H1 (cell line): Measurements from ENCODE around the gene ZNF140. TPM values are rescaled to one million over a fixed set of nuclear protein-coding genes. Genes with fewer than 3 reads are reported as not detected.

Source experiments
- CTCF ChIA-PET: fragments of 300-600 bp; sonication (Branson Sonifier 250); formaldehyde crosslinking; loops from one replicate; lab custom pipeline; 2021; ENCODE audit not compliant: partially characterized antibody; lab: Charles Lee
- POLR2A ChIA-PET: fragments of 300-600 bp; sonication (Branson Sonifier 250); formaldehyde crosslinking; loops from one replicate; lab custom pipeline; 2021; ENCODE audit warnings: inconsistent platforms; ENCODE audit not compliant: partially characterized antibody; lab: Charles Lee
- DNase-seq, 2 experiments: peaks; one replicate each; pipeline versions ENCODE4 v3.0.0 to v3.0.0-alpha.2; 2010 to 2022; ENCODE audit warnings: low spot score in 2 of 2, low read depth in 1 of 2, mixed read lengths in 1 of 2
- FAIRE-seq: peaks from 2 replicates; lab custom pipeline; 2011; peaks lifted over from hg19 to GRCh38; lab: Jason Lieb, UNC
- H2AFZ ChIP-seq: 2 replicates; pipeline ENCODE4 v1.8.1; 2012; ENCODE audit warnings: low read length, inconsistent platforms
- H2AK5ac ChIP-seq: 2 replicates; pipeline ENCODE4 v1.6.1; 2013; ENCODE audit warnings: low read depth, low read length
- H2BK120ac ChIP-seq: replicated peaks from 2 replicates; pipeline ENCODE3; 2013; ENCODE audit warnings: low read depth, low read length, inconsistent platforms
- H2BK12ac ChIP-seq: 2 replicates; pipeline ENCODE4 v1.6.1; 2013; ENCODE audit warnings: low read depth, low read length
- H2BK15ac ChIP-seq: 2 replicates; pipeline ENCODE4 v1.6.1; 2013; ENCODE audit warnings: low read length
- H2BK20ac ChIP-seq: 2 replicates; pipeline ENCODE4 v1.6.1; 2013; ENCODE audit warnings: low read length
- H2BK5ac ChIP-seq: 2 replicates; pipeline ENCODE4 v1.6.1; 2013; ENCODE audit warnings: low read depth, low read length
- H3K14ac ChIP-seq: 2 replicates; pipeline ENCODE4 v1.6.1; 2013; ENCODE audit warnings: inconsistent platforms; ENCODE audit not compliant: insufficient read length
- H3K18ac ChIP-seq: 2 replicates; pipeline ENCODE4 v1.6.1; 2013; ENCODE audit warnings: low read length; ENCODE audit errors: extremely low read depth
- H3K23ac ChIP-seq: 2 replicates; pipeline ENCODE4 v1.6.1; 2013; ENCODE audit warnings: inconsistent platforms; ENCODE audit not compliant: insufficient read length
- H3K23me2 ChIP-seq: 2 replicates; pipeline ENCODE4 v1.6.1; 2013; ENCODE audit warnings: low read depth, low read length
- H3K27ac ChIP-seq: 2 replicates; pipeline ENCODE4 v1.6.1; 2011; ENCODE audit warnings: low read depth, low read length, inconsistent platforms
- H3K27me3 ChIP-seq, 4 experiments: replicated peaks in 1 of 4; 1 replicate in 1 of 4; 2 replicates in 3 of 4; pipeline versions ENCODE4 v1.6.1 to v1.8.1; 2011 to 2013; ENCODE audit warnings: low read length in 3 of 4, mild to moderate bottlenecking in 3 of 4, inconsistent platforms in 2 of 4, mixed read lengths in 2 of 4, moderate library complexity in 1 of 4; ENCODE audit not compliant: control insufficient read depth in 3 of 4, insufficient read depth in 3 of 4; ENCODE audit errors: extremely low read depth in 1 of 4
- H3K36me3 ChIP-seq, 4 experiments: 2 replicates each; pipeline versions ENCODE4 v1.6.1 to v1.8.1; 2011 to 2013; ENCODE audit warnings: mild to moderate bottlenecking in 4 of 4, low read length in 3 of 4, moderate library complexity in 2 of 4, control low read depth in 1 of 4, inconsistent platforms in 1 of 4; ENCODE audit not compliant: insufficient read depth in 4 of 4, control insufficient read depth in 2 of 4
- H3K4ac ChIP-seq: replicated peaks from 2 replicates; pipeline ENCODE3; 2013; ENCODE audit warnings: low read length, low read depth, mixed read lengths, inconsistent platforms; ENCODE audit not compliant: insufficient read length
- H3K4me1 ChIP-seq, 4 experiments: replicated peaks in 1 of 4; 1 replicate in 1 of 4; 2 replicates in 3 of 4; pipeline versions ENCODE4 v1.6.1 to v1.8.1; 2011 to 2013; ENCODE audit warnings: low read length in 3 of 4, inconsistent platforms in 2 of 4, mixed read lengths in 1 of 4; ENCODE audit not compliant: insufficient read depth in 4 of 4, control insufficient read depth in 3 of 4
- H3K4me2 ChIP-seq, 2 experiments: 2 replicates each; pipeline versions ENCODE4 v1.6.1 to v1.8.1; 2011 to 2013; ENCODE audit warnings: low read depth in 2 of 2, low read length in 2 of 2, control low read depth in 1 of 2, inconsistent platforms in 1 of 2, mild to moderate bottlenecking in 1 of 2; ENCODE audit not compliant: insufficient read depth in 1 of 2
- H3K4me3 ChIP-seq, 4 experiments: fragments of 200-600, 300-600 bp in 1 of 4; sonication (generic), shearing (Covaris generic), sonication (Bioruptor Twin) in 1 of 4; 2 replicates each; pipeline versions ENCODE4 v1.5.1 to v1.8.1; 2011 to 2016; ENCODE audit warnings: low read length in 4 of 4, low read depth in 3 of 4, control low read depth in 2 of 4, inconsistent platforms in 2 of 4, mild to moderate bottlenecking in 2 of 4, mixed read lengths in 1 of 4, moderate library complexity in 1 of 4; ENCODE audit not compliant: insufficient read depth in 2 of 4; ENCODE audit errors: extremely low read depth in 1 of 4
- H3K56ac ChIP-seq: replicated peaks from 2 replicates; pipeline ENCODE3; 2013; ENCODE audit warnings: low read depth, mild to moderate bottlenecking, mixed read lengths, low read length, inconsistent platforms; ENCODE audit not compliant: insufficient read length
- H3K79me1 ChIP-seq: 2 replicates; pipeline ENCODE4 v1.6.1; 2013; ENCODE audit warnings: low read depth, low read length, control low read depth
- H3K79me2 ChIP-seq, 2 experiments: 2 replicates each; pipeline versions ENCODE4 v1.6.1 to v1.8.1; 2012 to 2013; ENCODE audit warnings: low read length in 2 of 2, mild to moderate bottlenecking in 2 of 2, inconsistent platforms in 1 of 2; ENCODE audit not compliant: insufficient read depth in 2 of 2, control insufficient read depth in 1 of 2
- H3K9ac ChIP-seq, 4 experiments: replicated peaks in 1 of 4; 1 replicate in 1 of 4; 2 replicates in 3 of 4; pipeline versions ENCODE4 v1.6.1 to v1.8.1; 2011 to 2013; ENCODE audit warnings: low read depth in 3 of 4, low read length in 3 of 4, control low read depth in 2 of 4, mild to moderate bottlenecking in 2 of 4, moderate library complexity in 2 of 4, inconsistent platforms in 1 of 4; ENCODE audit errors: extremely low read depth in 1 of 4
- H3K9me3 ChIP-seq, 2 experiments: 2 replicates each; pipeline versions ENCODE4 v1.6.1 to v1.8.1; 2012 to 2013; ENCODE audit warnings: mild to moderate bottlenecking in 2 of 2, moderate library complexity in 2 of 2, control low read depth in 1 of 2, inconsistent platforms in 1 of 2, low read depth in 1 of 2, low read length in 1 of 2, mixed read lengths in 1 of 2; ENCODE audit not compliant: insufficient read depth in 2 of 2
- H4K20me1 ChIP-seq, 2 experiments: replicated peaks in 1 of 2; 2 replicates each; pipeline versions ENCODE3 to v1.8.1; 2011 to 2013; ENCODE audit warnings: inconsistent platforms in 2 of 2, low read length in 2 of 2, mild to moderate bottlenecking in 1 of 2; ENCODE audit not compliant: insufficient read depth in 2 of 2, control insufficient read depth in 1 of 2
- H4K5ac ChIP-seq: 2 replicates; pipeline ENCODE4 v1.6.1; 2013; ENCODE audit warnings: low read length, low read depth, mixed read lengths, inconsistent platforms; ENCODE audit not compliant: insufficient read length
- H4K8ac ChIP-seq: 2 replicates; pipeline ENCODE4 v1.8.0; 2013; ENCODE audit warnings: mild to moderate bottlenecking, moderate library complexity, low read length, inconsistent platforms; ENCODE audit not compliant: insufficient read depth; ENCODE audit errors: extremely low read depth
- H4K91ac ChIP-seq: replicated peaks from 2 replicates; pipeline ENCODE3; 2013; ENCODE audit warnings: low read length, mixed read lengths, inconsistent platforms; ENCODE audit not compliant: insufficient read length
- ATF2 ChIP-seq: IDR thresholded peaks from 2 replicates; pipeline ENCODE4 v1.6.1; 2012; ENCODE audit warnings: low read length, inconsistent platforms
- CREB1 ChIP-seq: IDR thresholded peaks from 2 replicates; pipeline ENCODE4 v1.6.1; 2012; ENCODE audit warnings: inconsistent platforms
- EGR1 ChIP-seq: IDR thresholded peaks from 2 replicates; pipeline ENCODE4 v1.6.1; 2011; ENCODE audit warnings: low read depth, low read length, borderline replicate concordance
- GABPA ChIP-seq: IDR thresholded peaks from 2 replicates; pipeline ENCODE4 v1.6.1; 2011; ENCODE audit warnings: mild to moderate bottlenecking, low read length, moderate library complexity, borderline replicate concordance; ENCODE audit not compliant: insufficient read depth
- KDM5A ChIP-seq: fragments of 200-600 bp; IDR thresholded peaks from 2 replicates; pipeline ENCODE4 v1.7.1; 2012; ENCODE audit warnings: mild to moderate bottlenecking, low read length, inconsistent platforms, mixed read lengths
- POLR2AphosphoS5 ChIP-seq: IDR thresholded peaks from 2 replicates; pipeline ENCODE4 v1.6.1; 2011; ENCODE audit warnings: low read depth, low read length
- RFX5 ChIP-seq: IDR thresholded peaks from 2 replicates; pipeline ENCODE4 v1.6.1; 2011; ENCODE audit warnings: low read depth, low read length, improper control_type of control experiment, borderline replicate concordance
- RNF2 ChIP-seq: fragments of 200-900, 300-1000 bp; sonication (generic); IDR thresholded peaks from 2 replicates; pipeline ENCODE4 v1.7.1; 2016; ENCODE audit warnings: borderline replicate concordance, low read depth, mild to moderate bottlenecking, antibody characterized with exemption, low read length; ENCODE audit not compliant: poor library complexity, severe bottlenecking; ENCODE audit errors: missing control alignments
- SP4 ChIP-seq: IDR thresholded peaks from 2 replicates; pipeline ENCODE4 v1.6.1; 2012; ENCODE audit warnings: low read length, inconsistent platforms
- USF2 ChIP-seq: IDR thresholded peaks from 2 replicates; pipeline ENCODE4 v1.6.1; 2011; ENCODE audit warnings: low read length, improper control_type of control experiment
- WGBS, 2 experiments: shearing (Covaris generic) in 1 of 2; methylation state at CpG; one replicate each; pipeline versions ENCODE4 v1.1.6 to v1.1.7; 2013 to 2015; ENCODE audit warnings: low lambda C conversion rate in 2 of 2, mixed read lengths in 2 of 2, inconsistent platforms in 1 of 2, low coverage in 1 of 2, missing lambda C conversion rate in 1 of 2; ENCODE audit not compliant: insufficient replicate concordance in 2 of 2, insufficient coverage in 1 of 2, insufficient read length in 1 of 2; ENCODE audit errors: extremely low coverage in 1 of 2, missing lambda C conversion rate in 1 of 2; 5-methylcytosine and 5-hydroxymethylcytosine counted together
- polyA plus RNA-seq, 7 experiments: library from polyadenylated mRNA; depleted of rRNA in 3 of 7; stranded (reverse) in 5 of 7; unstranded in 2 of 7; fragments of >200 nt in 5 of 7; fragments of 200-250 nt in 2 of 7; gene quantifications; 1 replicate in 5 of 7; 2 replicates in 1 of 7; 4 replicates in 1 of 7; pipeline versions ENCODE4 v1.2.1 to v1.2.3, GENCODE V29; 2011 to 2013; ENCODE audit warnings: missing spikeins in 2 of 7, mixed read lengths in 2 of 7
- total RNA-seq: library from RNA; stranded (reverse); fragmentation: NEBNext Ultra II Directional; extraction: Animal tissue kit (Norgen Biotek cat#: 25700); gene quantifications from 2 replicates; pipeline ENCODE4 v1.2.1, GENCODE V29; 2021

ZNF140 gene
- total and polyA plus RNA-seq, 2 of the 8 experiments (the other 6 are each of a cell fraction or from before 2014, with no cell fraction given), result 7.5 to 14.3 TPM

- H4K20me1 ChIP-seq, result no peaks in the 10 kb centered on the region
- H2AFZ ChIP-seq, result peak overlapping the region; percentile 95
- no peak overlapping the region for H2AK5ac ChIP-seq
- peak; percentile 88 to 99 for DNase-seq
- H3K14ac ChIP-seq, result no peak overlapping the region
- H3K27ac ChIP-seq, result peak overlapping the region; percentile 97
- peak overlapping the region; percentile 85; the same call in 1 of the 2 replicates for H2BK12ac ChIP-seq
- H3K23me2 ChIP-seq, result peaks cover 3% of the 10 kb centered on the region; the same call in 1 of the 2 replicates
- H3K4me3 ChIP-seq, result peak overlapping the region; percentile 89 to 100 (median 94)
- peaks cover 46 to 58% of the 10 kb centered on the region in 2 experiments for H3K9me3 ChIP-seq
- WGBS, 2 experiments, result 1% methylated on average over 22 of the region's 22 CpGs; no CpG with 5 or more reads in 1 of the 2 experiments
- H2BK5ac ChIP-seq, result peak overlapping the region; percentile 99
- ChIA-PET CTCF (interaction anchor here (0.9 kb wide), 1 partner anchor 101 kb away, joined by 3 read pairs; the partner anchor contains the start of gene ZNF268), POLR2A (interaction anchor here (0.6 to 2.4 kb wide), 22 partner anchors 10 to 272 kb away, joined by 3 to 25 read pairs (median 4); partner anchors contain the start of genes GOLGA3, ZNF10, ZNF26 and ZNF268)
- peaks cover 0 to 12% of the 10 kb centered on the region in 2 experiments; a peak in 2 of 4 replicates for H3K79me2 ChIP-seq
- H3K79me1 ChIP-seq, result no peaks in the 10 kb centered on the region; the same call in 1 of the 2 replicates
- H3K4me1 ChIP-seq, result no peaks in the 10 kb centered on the region
- peak overlapping the region; percentile 71 to 73 for H3K4me2 ChIP-seq
- no peak overlapping the region for H2BK120ac ChIP-seq
- H3K36me3 ChIP-seq, result peaks cover 0 to 32% (median 18%) of the 10 kb centered on the region in 4 experiments; a peak in 6 of 8 replicates
- no peak overlapping the region for H3K4ac ChIP-seq
- H3K23ac ChIP-seq, result no peak overlapping the region
- H3K9ac ChIP-seq, result peak overlapping the region in 3 of 4 experiments; percentile 92 to 96 (median 94); a peak in 5 of 7 replicates
- H2BK15ac ChIP-seq, result 0 out of 2 replicates have a peak overlapping the region, but pooled peaks have one; percentile 61
- H4K91ac ChIP-seq, result no peak overlapping the region
- no peak overlapping the region for H4K5ac ChIP-seq
- no peak overlapping the region for H2BK20ac ChIP-seq
- peak overlapping the region; percentile 97; the same call in 1 of the 2 replicates for H4K8ac ChIP-seq
- H3K56ac ChIP-seq, result no peak overlapping the region
- peak; percentile 97 for FAIRE-seq
- no peaks in the 10 kb centered on the region for H3K27me3 ChIP-seq
- no peak overlapping the region for H3K18ac ChIP-seq
- TF ChIP-seq USF2 (no peak; the same call in 1 of the 2 replicates), GABPA (peak; percentile 83; the same call in 1 of the 2 replicates), RFX5 (no peak), ATF2 (no peak), RNF2 (no peak), KDM5A (no peak), EGR1 (no peak), SP4 (0 out of 2 replicates have a peak, but pooled peaks have one; percentile 28), POLR2AphosphoS5 (no peak; the same call in 1 of the 2 replicates), CREB1 (peak; percentile 99)
These were observed 726 bp upstream of the ZNF140 start for GRCh38 chr12:133080026-133080367.
